SU-DHL-6 (cell line): ENCODE results near the gene CTNS.

ENCODE experiments used
- CTCF ChIP-seq: fragments of 200-600 bp; sonication (generic); IDR thresholded peaks from one replicate; pipeline ENCODE4 v1.5.1; 2017; ENCODE audit warnings: antibody characterized with exemption, mild to moderate bottlenecking, low read length, moderate library complexity; ENCODE audit not compliant: insufficient read depth, poor library complexity, severe bottlenecking
- EZH2phosphoT487 ChIP-seq: fragments of 200-600 bp; sonication (generic), shearing (Covaris generic); conservative IDR thresholded peaks from 2 replicates; pipeline ENCODE4 v1.6.1; 2018; ENCODE audit warnings: mild to moderate bottlenecking, antibody characterized with exemption, low read length, moderate library complexity, mixed read lengths

DNA sequence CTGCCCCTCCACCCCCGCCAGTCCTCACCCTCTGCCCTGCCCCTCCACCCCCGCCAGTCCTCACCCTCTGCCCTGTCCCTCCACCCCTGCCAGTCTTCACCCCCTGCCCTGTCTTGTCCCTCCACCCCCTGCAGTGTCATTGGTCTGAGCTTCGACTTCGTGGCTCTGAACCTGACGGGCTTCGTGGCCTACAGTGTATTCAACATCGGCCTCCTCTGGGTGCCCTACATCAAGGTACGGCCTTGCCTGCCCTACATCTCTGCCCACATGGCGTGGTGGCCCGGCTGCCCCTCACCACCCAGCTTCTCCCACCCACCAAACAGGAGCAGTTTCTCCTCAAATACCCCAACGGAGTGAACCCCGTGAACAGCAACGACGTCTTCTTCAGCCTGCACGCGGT is 19.8 kb downstream of the CTNS start:
- no peak for TF ChIP-seq CTCF
- TF ChIP-seq EZH2phosphoT487, result no peak
